IPS-20b (cell line): Measurements from ENCODE around the gene NBR1.

Experiments
- H3K27ac ChIP-seq: one replicate; pipeline ENCODE4 v1.5.1; 2013; ENCODE audit warnings: low read length
- H3K27me3 ChIP-seq: 2 replicates; pipeline ENCODE4 v1.6.1; 2013; ENCODE audit warnings: mild to moderate bottlenecking, low read length, inconsistent platforms; ENCODE audit not compliant: insufficient read depth
- H3K36me3 ChIP-seq: 2 replicates; pipeline ENCODE4 v1.6.1; 2013; ENCODE audit warnings: low read depth, mild to moderate bottlenecking, inconsistent platforms, low read length, moderate library complexity; ENCODE audit not compliant: insufficient read depth
- H3K4me1 ChIP-seq: 2 replicates; pipeline ENCODE4 v1.6.1; 2013; ENCODE audit warnings: mild to moderate bottlenecking, control low read depth, inconsistent platforms, low read length, moderate library complexity; ENCODE audit not compliant: insufficient read depth
- H3K4me3 ChIP-seq: 2 replicates; pipeline ENCODE4 v1.5.1; 2013; ENCODE audit warnings: mild to moderate bottlenecking, low read length, inconsistent platforms
- H3K9ac ChIP-seq: 2 replicates; pipeline ENCODE4 v1.6.1; 2013; ENCODE audit warnings: low read depth, mild to moderate bottlenecking, inconsistent platforms, low read length, moderate library complexity
- H3K9me3 ChIP-seq: 2 replicates; pipeline ENCODE4 v1.6.1; 2013; ENCODE audit warnings: mild to moderate bottlenecking, low read depth, low read length, inconsistent platforms; ENCODE audit not compliant: insufficient read depth

NBR1 gene

DNA sequence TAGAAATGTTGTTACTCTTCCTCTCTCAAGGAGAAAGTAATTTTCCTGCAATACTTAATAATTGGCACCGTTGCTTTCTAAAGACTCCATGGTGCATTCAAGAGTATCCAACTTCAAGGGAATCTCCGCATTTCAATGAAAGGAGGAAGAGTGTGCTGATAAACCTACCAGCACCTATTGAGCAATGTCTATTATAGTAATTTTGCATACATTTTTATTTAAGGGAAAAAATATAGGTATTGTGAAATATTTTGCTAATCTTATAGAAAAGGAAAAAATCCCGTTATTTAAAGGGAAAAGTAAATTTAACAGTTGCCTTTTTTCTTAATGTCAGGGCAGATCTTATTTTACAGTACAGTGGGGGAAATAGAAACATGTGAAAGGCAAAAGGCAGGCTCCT is 39.6 kb downstream of the NBR1 start:
- Histone ChIP-seq H3K9me3 (no peaks in the 10 kb centered on the region), H3K4me1 (no peaks in the 10 kb centered on the region), H3K27me3 (no peaks in the 10 kb centered on the region), H3K4me3 (peak overlapping the region; percentile 89), H3K36me3 (peaks cover 4% of the 10 kb centered on the region; the same call in 1 of the 2 replicates), H3K27ac (no peak overlapping the region), H3K9ac (no peak overlapping the region)

- Histone ChIP-seq H3K36me3 (peaks cover 4% of the 10 kb centered on the region; the same call in 1 of the 2 replicates), H3K4me1 (no peaks in the 10 kb centered on the region), H3K27ac (no peak overlapping the region), H3K9me3 (no peaks in the 10 kb centered on the region), H3K4me3 (peak overlapping the region; percentile 89), H3K27me3 (no peaks in the 10 kb centered on the region), H3K9ac (peak overlapping the region; percentile 71)
Measured at GRCh38 chr17:43211123-43211479, 40.1 kb downstream of the NBR1 start.

DNA sequence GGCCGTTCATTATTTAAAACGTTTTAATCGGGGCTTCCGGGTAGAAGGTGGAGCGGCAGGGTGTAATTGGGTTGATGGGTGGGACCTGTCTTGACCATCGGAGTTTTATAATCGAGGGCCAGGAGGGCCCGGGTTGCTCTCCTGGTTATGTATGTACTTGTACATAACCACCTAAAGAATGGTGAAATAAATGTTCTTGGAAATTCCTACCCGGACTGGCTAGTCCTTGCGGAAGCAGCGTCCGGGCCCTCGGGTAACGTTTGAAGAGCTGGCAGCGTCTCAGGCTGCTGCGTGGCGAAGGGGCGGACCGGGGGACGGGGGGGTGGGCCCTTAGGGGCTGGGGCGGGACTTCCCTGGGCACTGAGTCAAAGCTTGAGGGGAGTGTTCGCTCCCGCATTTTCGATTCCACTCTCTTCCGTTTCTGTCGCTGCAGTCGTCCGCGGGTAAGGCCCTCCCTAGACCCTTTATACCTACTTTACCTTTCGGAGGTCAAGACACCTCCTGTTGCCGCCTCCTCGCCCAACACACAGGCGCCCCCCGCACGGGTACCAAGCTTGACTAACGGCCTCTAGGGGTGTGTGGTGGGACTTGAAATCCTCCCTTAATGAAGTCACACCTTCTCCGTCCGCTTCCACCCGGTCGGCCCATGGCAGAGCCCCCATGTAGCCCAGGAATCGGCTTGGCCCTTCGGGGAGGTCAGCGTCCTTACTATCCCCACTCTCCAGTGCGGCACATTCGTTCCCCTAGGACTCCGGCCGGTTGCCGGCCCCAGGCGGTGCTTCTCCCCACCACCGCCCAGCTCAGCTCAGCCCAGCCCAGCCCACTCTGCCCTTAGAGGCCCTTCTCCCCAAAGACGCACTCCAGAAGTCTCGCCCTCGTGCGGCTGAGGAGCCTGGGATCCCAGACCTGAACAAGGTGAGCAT is 40.7 kb downstream of the NBR1 start, which contains the start of gene TMEM106A:
Gene TMEM106A, plus strand, starts transcription at position 396 of the 923 bp plus-strand sequence. CDS start 1,167 bp downstream, outside the sequence.
- H3K4me3 ChIP-seq, result peak within 1 kb of the TSS; percentile 89
- no peaks in the 10 kb centered on the region for H3K4me1 ChIP-seq
- H3K9me3 ChIP-seq, result no peaks in the 10 kb centered on the region
- H3K9ac ChIP-seq, result peak within 1 kb of the TSS; percentile 84
- H3K27ac ChIP-seq, result peak within 1 kb of the TSS; percentile 22
- peaks cover 4% of the 10 kb centered on the region; the same call in 1 of the 2 replicates for H3K36me3 ChIP-seq
- H3K27me3 ChIP-seq, result no peaks in the 10 kb centered on the region

GRCh38 chr17:43212641-43213490 is 41.9 kb downstream of the NBR1 start:
- H3K36me3 ChIP-seq, result peaks cover 4% of the 10 kb centered on the region; the same call in 1 of the 2 replicates
- no peak overlapping the region for H3K27ac ChIP-seq
- H3K9me3 ChIP-seq, result no peaks in the 10 kb centered on the region
- no peaks in the 10 kb centered on the region for H3K4me1 ChIP-seq
- H3K27me3 ChIP-seq, result no peaks in the 10 kb centered on the region
- H3K9ac ChIP-seq, result peak overlapping the region; percentile 84; the same call in 1 of the 2 replicates
- peak overlapping the region; percentile 89 for H3K4me3 ChIP-seq

GRCh38 chr17:43213545-43213944 is 42.5 kb downstream of the NBR1 start:
- Histone ChIP-seq H3K4me1 (no peaks in the 10 kb centered on the region), H3K4me3 (no peak overlapping the region), H3K9me3 (no peaks in the 10 kb centered on the region), H3K9ac (no peak overlapping the region), H3K27ac (no peak overlapping the region), H3K36me3 (peaks cover 4% of the 10 kb centered on the region; the same call in 1 of the 2 replicates), H3K27me3 (no peaks in the 10 kb centered on the region)

DNA sequence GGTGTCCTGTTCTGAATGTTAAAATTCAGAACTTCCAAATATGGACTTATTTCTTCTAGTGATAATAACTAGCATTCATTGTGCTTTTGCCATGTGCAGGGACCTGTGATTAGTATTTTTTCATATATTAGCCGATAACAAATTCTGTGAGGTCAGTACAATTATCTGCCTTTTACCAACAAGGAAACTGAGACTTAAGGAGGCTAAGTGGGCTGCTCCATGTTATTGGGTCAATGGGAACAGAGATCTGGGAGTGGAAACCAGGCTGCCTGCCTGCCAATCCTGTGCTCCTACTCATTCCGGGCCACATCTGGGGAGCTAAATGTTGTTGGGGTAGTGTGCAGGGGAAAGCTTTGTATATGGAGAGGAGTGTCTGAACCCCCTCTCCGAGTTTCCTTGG is 44.3 kb downstream of the NBR1 start:
- H3K27ac ChIP-seq, result no peak overlapping the region
- no peaks in the 10 kb centered on the region for H3K27me3 ChIP-seq
- no peaks in the 10 kb centered on the region for H3K4me1 ChIP-seq
- H3K36me3 ChIP-seq, result no peaks in the 10 kb centered on the region; the same call in 1 of the 2 replicates
- H3K9ac ChIP-seq, result no peak overlapping the region
- H3K9me3 ChIP-seq, result no peaks in the 10 kb centered on the region
- no peak overlapping the region for H3K4me3 ChIP-seq

GRCh38 chr17:43216369-43216761 is 45.4 kb downstream of the NBR1 start:
- H3K4me1 ChIP-seq, result no peaks in the 10 kb centered on the region
- H3K36me3 ChIP-seq, result no peaks in the 10 kb centered on the region; the same call in 1 of the 2 replicates

DNA sequence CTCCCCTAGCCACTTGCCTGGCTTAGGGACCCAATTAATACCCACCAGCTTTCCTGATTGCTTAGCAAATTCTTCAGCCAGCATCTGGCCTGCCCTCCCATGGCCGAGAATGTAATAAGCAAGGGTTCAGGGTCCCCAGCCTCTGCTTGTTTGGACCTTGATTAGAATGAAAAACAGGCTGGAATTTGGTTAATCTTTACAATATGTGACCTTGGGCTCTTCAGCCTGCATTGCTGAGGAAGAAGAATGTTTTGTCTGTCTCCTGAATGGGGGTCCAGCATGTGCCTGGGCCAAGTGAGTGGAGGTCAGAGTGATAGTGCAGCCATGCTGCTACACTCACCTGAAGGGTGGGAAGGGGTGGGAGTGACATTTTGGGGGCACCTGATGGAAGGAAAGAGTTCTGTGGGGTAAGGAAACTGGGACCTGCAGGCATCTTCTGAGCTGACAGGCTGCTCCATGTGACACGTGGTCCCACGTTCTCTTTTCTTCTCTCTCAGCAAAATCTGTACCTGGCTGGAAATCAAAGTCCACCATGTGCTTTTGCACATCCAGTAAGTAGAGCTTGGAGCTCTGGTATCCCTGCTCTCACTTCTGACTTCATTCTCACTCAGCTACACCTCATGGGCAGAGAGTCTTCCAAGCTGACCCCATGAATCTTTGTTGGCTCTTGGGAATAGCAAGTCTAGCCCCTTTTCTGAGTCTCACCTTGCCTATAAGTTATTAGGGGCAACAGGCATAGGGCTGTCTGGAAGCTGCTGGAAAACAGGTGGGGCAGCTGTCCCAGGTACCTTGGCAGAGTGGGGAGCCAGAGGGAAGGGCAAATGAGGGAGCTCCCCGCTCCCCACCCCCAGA is 46.0 kb downstream of the NBR1 start:
- Histone ChIP-seq H3K9ac (no peak overlapping the region), H3K4me3 (no peak overlapping the region), H3K9me3 (no peaks in the 10 kb centered on the region), H3K27me3 (no peaks in the 10 kb centered on the region), H3K27ac (no peak overlapping the region), H3K4me1 (no peaks in the 10 kb centered on the region), H3K36me3 (no peaks in the 10 kb centered on the region; the same call in 1 of the 2 replicates)

More at GRCh38 chr17:43216369-43216761, 45.4 kb downstream of the NBR1 start:
- Histone ChIP-seq H3K9me3 (no peaks in the 10 kb centered on the region), H3K9ac (no peak overlapping the region), H3K27me3 (no peaks in the 10 kb centered on the region), H3K27ac (no peak overlapping the region), H3K4me3 (no peak overlapping the region)

DNA sequence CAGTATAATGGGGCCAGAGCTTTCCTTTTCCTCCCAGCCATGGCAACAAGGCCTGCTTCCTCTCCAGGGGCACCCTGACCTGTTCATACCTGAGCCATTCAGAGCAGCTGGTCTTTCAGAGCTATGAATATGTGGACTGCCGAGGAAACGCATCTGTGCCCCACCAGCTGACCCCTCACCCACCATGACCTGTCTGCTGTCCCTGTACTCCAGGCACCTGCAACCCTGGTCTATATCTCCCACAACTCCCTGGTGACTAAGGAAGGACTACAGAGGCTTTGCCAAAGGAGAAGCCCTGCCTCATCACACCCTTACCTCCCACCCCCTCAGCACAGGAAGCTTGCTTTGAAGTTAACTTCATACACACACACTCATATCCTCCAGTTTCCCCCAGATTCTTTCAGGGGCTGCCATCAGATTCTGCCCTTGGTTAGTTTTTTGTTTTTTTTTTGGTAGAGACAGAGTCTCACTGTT is 46.6 kb downstream of the NBR1 start:
- Histone ChIP-seq H3K27ac (no peak overlapping the region), H3K4me3 (no peak overlapping the region), H3K36me3 (no peaks in the 10 kb centered on the region; the same call in 1 of the 2 replicates), H3K9me3 (no peaks in the 10 kb centered on the region), H3K27me3 (no peaks in the 10 kb centered on the region), H3K9ac (no peak overlapping the region), H3K4me1 (no peaks in the 10 kb centered on the region)

- no peaks in the 10 kb centered on the region for H3K4me1 ChIP-seq
- H3K9ac ChIP-seq, result no peak overlapping the region
- no peaks in the 10 kb centered on the region for H3K9me3 ChIP-seq
- H3K27ac ChIP-seq, result no peak overlapping the region
- H3K4me3 ChIP-seq, result no peak overlapping the region
- no peaks in the 10 kb centered on the region; the same call in 1 of the 2 replicates for H3K36me3 ChIP-seq
- no peaks in the 10 kb centered on the region for H3K27me3 ChIP-seq
Measured at GRCh38 chr17:43219001-43219400, 48.0 kb downstream of the NBR1 start.
